ENCODE measurements around the gene ZBTB2.

DNA sequence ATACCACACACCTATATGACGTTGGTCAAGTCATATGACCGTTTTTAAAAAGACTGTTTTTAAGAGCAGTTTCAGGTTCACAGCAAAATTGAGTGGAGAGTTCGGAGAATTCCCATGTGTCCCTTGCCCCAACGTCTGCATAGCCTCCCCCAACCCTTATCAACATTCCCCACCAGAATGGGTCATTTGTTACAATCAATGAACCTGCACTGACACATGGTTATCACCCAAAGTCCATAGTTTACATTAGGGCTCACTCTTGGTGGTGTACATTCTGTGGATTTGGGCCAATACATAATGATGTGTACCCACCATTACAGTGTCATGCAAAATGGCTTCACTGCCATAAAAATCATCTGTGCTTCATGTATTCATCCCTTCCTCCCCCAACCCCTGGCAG is 52.0 kb downstream of the ZBTB2 start:
- TF ChIP-seq POLR2AphosphoS5 (IDR thresholded peaks at IDR 0.05) (no peak), POLR2A (IDR thresholded peaks at IDR 0.05; ENCODE audit: low read depth) (no peak), EP300 (IDR thresholded peaks at IDR 0.05) (no peak)
- TF ChIP-seq, protein P1, sequence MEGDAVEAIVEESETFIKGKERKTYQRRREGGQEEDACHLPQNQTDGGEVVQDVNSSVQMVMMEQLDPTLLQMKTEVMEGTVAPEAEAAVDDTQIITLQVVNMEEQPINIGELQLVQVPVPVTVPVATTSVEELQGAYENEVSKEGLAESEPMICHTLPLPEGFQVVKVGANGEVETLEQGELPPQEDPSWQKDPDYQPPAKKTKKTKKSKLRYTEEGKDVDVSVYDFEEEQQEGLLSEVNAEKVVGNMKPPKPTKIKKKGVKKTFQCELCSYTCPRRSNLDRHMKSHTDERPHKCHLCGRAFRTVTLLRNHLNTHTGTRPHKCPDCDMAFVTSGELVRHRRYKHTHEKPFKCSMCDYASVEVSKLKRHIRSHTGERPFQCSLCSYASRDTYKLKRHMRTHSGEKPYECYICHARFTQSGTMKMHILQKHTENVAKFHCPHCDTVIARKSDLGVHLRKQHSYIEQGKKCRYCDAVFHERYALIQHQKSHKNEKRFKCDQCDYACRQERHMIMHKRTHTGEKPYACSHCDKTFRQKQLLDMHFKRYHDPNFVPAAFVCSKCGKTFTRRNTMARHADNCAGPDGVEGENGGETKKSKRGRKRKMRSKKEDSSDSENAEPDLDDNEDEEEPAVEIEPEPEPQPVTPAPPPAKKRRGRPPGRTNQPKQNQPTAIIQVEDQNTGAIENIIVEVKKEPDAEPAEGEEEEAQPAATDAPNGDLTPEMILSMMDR (IDR thresholded peaks at IDR 0.05) = no peak

Measured in esophagus muscularis mucosa (tissue), 4 donors.